Measurements from ENCODE around the gene CEP78. TPM values are rescaled to one million over a fixed set of nuclear protein-coding genes. Genes with fewer than 3 reads are reported as not detected.

CEP78 gene
- total RNA-seq, 2 experiments from 2014 or later = 10.5 to 12.1 TPM

DNA sequence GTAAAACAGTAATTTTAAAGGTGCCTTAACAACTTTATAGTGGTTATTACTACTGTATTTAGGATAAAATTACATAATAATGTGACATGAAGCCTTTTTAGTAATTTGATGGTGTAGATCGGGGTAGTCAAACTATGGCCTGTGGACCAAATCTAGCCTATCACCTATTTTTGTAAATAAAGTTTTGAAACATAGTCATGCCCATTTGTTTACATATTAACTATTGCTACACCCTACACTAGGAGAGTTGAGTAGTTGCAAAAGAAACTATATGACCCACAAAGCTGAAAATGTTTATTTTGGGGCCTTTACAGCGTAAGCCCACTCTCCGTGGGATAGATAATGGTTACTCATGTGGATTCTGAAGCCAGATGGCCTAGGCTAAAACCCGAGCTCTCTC lies 6.2 kb downstream of the CEP78 start:
- POLR2A ChIA-PET = interaction anchor here (0.8 to 0.9 kb wide), 2 partner anchors 17 to 55 kb away, joined by 3 read pairs; partner anchors contain the start of gene PSAT1
- TF ChIP-seq, protein P1, sequence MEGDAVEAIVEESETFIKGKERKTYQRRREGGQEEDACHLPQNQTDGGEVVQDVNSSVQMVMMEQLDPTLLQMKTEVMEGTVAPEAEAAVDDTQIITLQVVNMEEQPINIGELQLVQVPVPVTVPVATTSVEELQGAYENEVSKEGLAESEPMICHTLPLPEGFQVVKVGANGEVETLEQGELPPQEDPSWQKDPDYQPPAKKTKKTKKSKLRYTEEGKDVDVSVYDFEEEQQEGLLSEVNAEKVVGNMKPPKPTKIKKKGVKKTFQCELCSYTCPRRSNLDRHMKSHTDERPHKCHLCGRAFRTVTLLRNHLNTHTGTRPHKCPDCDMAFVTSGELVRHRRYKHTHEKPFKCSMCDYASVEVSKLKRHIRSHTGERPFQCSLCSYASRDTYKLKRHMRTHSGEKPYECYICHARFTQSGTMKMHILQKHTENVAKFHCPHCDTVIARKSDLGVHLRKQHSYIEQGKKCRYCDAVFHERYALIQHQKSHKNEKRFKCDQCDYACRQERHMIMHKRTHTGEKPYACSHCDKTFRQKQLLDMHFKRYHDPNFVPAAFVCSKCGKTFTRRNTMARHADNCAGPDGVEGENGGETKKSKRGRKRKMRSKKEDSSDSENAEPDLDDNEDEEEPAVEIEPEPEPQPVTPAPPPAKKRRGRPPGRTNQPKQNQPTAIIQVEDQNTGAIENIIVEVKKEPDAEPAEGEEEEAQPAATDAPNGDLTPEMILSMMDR (IDR thresholded peaks at IDR 0.05) = no peak
- ATAC-seq (ENCODE audit: poor library complexity) = no peak
- DNase-seq = no peak
- CTCF ChIA-PET = no interaction called here
- H3K27ac Mint-ChIP-seq = peak overlapping the region; percentile 28
- Histone ChIP-seq H3K9me3 (ENCODE audit: control insufficient read depth in 1 of 2, insufficient read depth in 1 of 2, low read length in 2 of 2) (no peaks in the 10 kb centered on the region), H3K4me1 (ENCODE audit: insufficient read depth, low read length) (peaks cover 19% of the 10 kb centered on the region), H3K27ac (ENCODE audit: low read depth in 1 of 2, low read length in 2 of 2) (no peak overlapping the region), H3K36me3 (ENCODE audit: insufficient read depth, low read length) (peaks cover 10% of the 10 kb centered on the region), H3K4me3 (ENCODE audit: low read length) (no peak overlapping the region), H3K27me3 (ENCODE audit: control insufficient read depth in 1 of 2, insufficient read depth in 2 of 2, low read length in 2 of 2) (no peaks in the 10 kb centered on the region)
- peaks cover 50% of the 10 kb centered on the region for H3K4me1 Mint-ChIP-seq (ENCODE audit: low read depth)
- no peaks in the 10 kb centered on the region for H3K27me3 Mint-ChIP-seq
- H3K4me3 Mint-ChIP-seq = no peak overlapping the region
- peaks cover 47% of the 10 kb centered on the region for H3K36me3 Mint-ChIP-seq (ENCODE audit: low read depth)
- intact Hi-C loops (cut with DNase I, micrococcal nuclease) = no loop called here
- no peaks in the 10 kb centered on the region for H3K9me3 Mint-ChIP-seq

DNA sequence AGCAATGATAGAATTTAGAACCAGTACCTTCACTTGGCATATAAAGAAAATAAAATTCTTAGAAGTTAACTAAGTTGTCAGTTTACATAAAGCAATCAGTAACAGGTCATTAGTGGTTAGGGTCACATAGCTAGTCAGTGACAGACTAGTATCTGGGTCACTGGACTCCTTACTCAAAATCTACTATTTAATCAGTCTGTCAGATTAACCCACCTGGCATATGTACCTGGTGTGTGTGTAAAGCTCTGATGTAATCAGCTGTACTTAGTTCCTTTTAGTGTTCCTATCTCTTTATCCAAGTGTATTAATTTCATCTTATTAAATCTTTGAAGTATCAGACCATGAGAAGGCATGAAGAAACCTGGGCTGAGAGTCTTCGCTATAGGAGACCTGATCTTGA lies 7.3 kb downstream of the CEP78 start:
- Mint-ChIP-seq H3K27ac (no peak overlapping the region), H3K27me3 (no peaks in the 10 kb centered on the region), H3K9me3 (no peaks in the 10 kb centered on the region), H3K4me1 (ENCODE audit: low read depth) (peaks cover 42% of the 10 kb centered on the region), H3K4me3 (no peak overlapping the region), H3K36me3 (ENCODE audit: low read depth) (peaks cover 58% of the 10 kb centered on the region)
- H3K27ac ChIP-seq (ENCODE audit: low read depth in 1 of 2, low read length in 2 of 2) = no peak overlapping the region
- H3K4me3 ChIP-seq (ENCODE audit: low read length) = no peak overlapping the region
- TF ChIP-seq, protein P1 (IDR thresholded peaks at IDR 0.05) = no peak
- ChIA-PET POLR2A (no interaction called here), CTCF (no interaction called here)
- no peak for ATAC-seq (ENCODE audit: poor library complexity)
- H3K9me3 ChIP-seq (ENCODE audit: control insufficient read depth in 1 of 2, insufficient read depth in 1 of 2, low read length in 2 of 2) = no peaks in the 10 kb centered on the region
- no peaks in the 10 kb centered on the region for H3K27me3 ChIP-seq (ENCODE audit: control insufficient read depth in 1 of 2, insufficient read depth in 2 of 2, low read length in 2 of 2)
- intact Hi-C loops (cut with DNase I, micrococcal nuclease) = no loop called here
- H3K36me3 ChIP-seq (ENCODE audit: insufficient read depth, low read length) = peaks cover 10% of the 10 kb centered on the region
- DNase-seq = no peak
- H3K4me1 ChIP-seq (ENCODE audit: insufficient read depth, low read length) = peaks cover 10% of the 10 kb centered on the region

DNA sequence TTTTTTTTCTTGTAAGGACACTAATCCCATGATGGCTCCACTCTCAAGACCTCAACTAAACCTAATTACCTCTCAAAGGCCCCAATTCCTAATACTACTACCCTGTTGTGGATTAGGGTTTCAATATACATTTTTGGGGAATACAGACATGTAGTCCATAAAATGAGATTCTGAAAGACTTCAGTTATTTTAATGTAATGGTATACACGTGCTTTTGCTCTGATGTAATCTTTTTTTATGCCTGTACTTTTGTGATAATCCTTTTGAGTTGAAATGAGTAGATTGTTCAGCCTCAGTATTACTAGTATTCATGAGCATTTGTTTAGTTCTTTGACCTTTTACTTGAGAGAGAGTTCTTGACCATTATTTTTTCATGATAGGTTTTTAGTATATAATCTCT lies 9.5 kb downstream of the CEP78 start:
- Mint-ChIP-seq H3K36me3 (ENCODE audit: low read depth) (peaks cover 71% of the 10 kb centered on the region), H3K9me3 (no peaks in the 10 kb centered on the region), H3K27me3 (no peaks in the 10 kb centered on the region), H3K4me3 (no peak overlapping the region), H3K4me1 (ENCODE audit: low read depth) (peaks cover 19% of the 10 kb centered on the region), H3K27ac (no peak overlapping the region)
- intact Hi-C loops (cut with DNase I, micrococcal nuclease) = no loop called here
- Histone ChIP-seq H3K9me3 (ENCODE audit: control insufficient read depth in 1 of 2, insufficient read depth in 1 of 2, low read length in 2 of 2) (no peaks in the 10 kb centered on the region), H3K27ac (ENCODE audit: low read depth in 1 of 2, low read length in 2 of 2) (no peak overlapping the region), H3K27me3 (ENCODE audit: control insufficient read depth in 1 of 2, insufficient read depth in 2 of 2, low read length in 2 of 2) (no peaks in the 10 kb centered on the region), H3K4me1 (ENCODE audit: insufficient read depth, low read length) (peaks cover 2% of the 10 kb centered on the region), H3K4me3 (ENCODE audit: low read length) (no peak overlapping the region), H3K36me3 (ENCODE audit: insufficient read depth, low read length) (peaks cover 12% of the 10 kb centered on the region)
- DNase-seq = no peak
- TF ChIP-seq, protein P1 (IDR thresholded peaks at IDR 0.05) = no peak
- ChIA-PET CTCF (no interaction called here), POLR2A (interaction anchor here (1.1 kb wide), 1 partner anchor 9 kb away, joined by 4 read pairs; the partner anchor contains the start of gene CEP78)
- no peak for ATAC-seq (ENCODE audit: poor library complexity)
